HCT116 (cell line): ENCODE data around the gene PLCB4. TPM values are rescaled to one million over a fixed set of nuclear protein-coding genes. Genes with fewer than 3 reads are reported as not detected.

ENCODE experiments used
- ATAC-seq: fragments of 200-7000 bp; cut with Tn5 transposase; 2 replicates; pipeline ENCODE4 v1.9.1; 2020; ENCODE audit warnings: mild to moderate bottlenecking, moderate library complexity
- BruUV-seq: library from RNA; stranded (reverse); fragments of 400-500 nt; replicated peaks from 2 replicates; lab custom pipeline; 2021; lab: Mats Ljungman, UMichigan
- CTCF ChIA-PET: fragments of 300-600 bp; sonication (Branson Sonifier 250); formaldehyde crosslinking; loops from one replicate; lab custom pipeline; 2021; ENCODE audit warnings: antibody characterized with exemption; lab: Charles Lee
- POLR2A ChIA-PET: fragments of 300-600, 350-600 bp; sonication (Branson Sonifier 250); formaldehyde crosslinking; loops from one replicate; lab custom pipeline; 2021; ENCODE audit warnings: antibody characterized with exemption; lab: Charles Lee
- RAD21 ChIA-PET, 2 experiments: fragments of 300-600 bp; sonication (Branson Sonifier 250); formaldehyde crosslinking; loops; one replicate each; lab custom pipeline; 2023; ENCODE audit warnings: low total read pairs in 2 of 2; ENCODE audit not compliant: uncharacterized antibody in 2 of 2, unreplicated experiment in 2 of 2, low non-redundant PET in 1 of 2; lab: Charles Lee
- DNase-seq: peaks from one replicate; pipeline ENCODE4 v3.0.0-alpha.2; 2010; ENCODE audit warnings: low read depth, low spot score
- H2AFZ ChIP-seq: fragments of 200-600 bp; shearing (Covaris generic), sonication (generic); 2 replicates; pipeline ENCODE4 v1.6.1; 2017; ENCODE audit warnings: low read depth, mixed run types, mixed read lengths, antibody characterized with exemption, low read length; ENCODE audit not compliant: poor library complexity, severe bottlenecking
- H3K27ac ChIP-seq: 2 replicates; pipeline ENCODE4 v1.5.1; 2012; ENCODE audit warnings: low read depth, low read length
- H3K27me3 ChIP-seq: fragments of 200-600 bp; sonication (generic); 2 replicates; pipeline ENCODE4 v1.6.1; 2016; ENCODE audit warnings: mixed run types, low read length, mixed read lengths; ENCODE audit not compliant: insufficient read depth
- H3K36me3 ChIP-seq, 2 experiments: fragments of 200-500 bp in 1 of 2; fragments of 200-600 bp in 1 of 2; sonication (Bioruptor generic) in 1 of 2; sonication (generic) in 1 of 2; 2 replicates each; pipeline versions ENCODE4 v1.5.1 to v1.6.1; 2014 to 2016; ENCODE audit warnings: low read length in 2 of 2, inconsistent platforms in 1 of 2, mixed read lengths in 1 of 2, mixed run types in 1 of 2; ENCODE audit not compliant: insufficient read depth in 2 of 2, control insufficient read depth in 1 of 2
- H3K4me1 ChIP-seq, 2 experiments: fragments of 200-600 bp in 1 of 2; sonication (generic) in 1 of 2; 2 replicates each; pipeline versions ENCODE4 v1.5.1 to v1.6.1; 2012 to 2017; ENCODE audit warnings: low read length in 2 of 2, inconsistent platforms in 1 of 2, mild to moderate bottlenecking in 1 of 2, mixed read lengths in 1 of 2, mixed run types in 1 of 2, moderate library complexity in 1 of 2; ENCODE audit not compliant: insufficient read depth in 2 of 2, control insufficient read depth in 1 of 2
- H3K4me2 ChIP-seq: fragments of 200-600 bp; sonication (generic); 2 replicates; pipeline ENCODE4 v1.6.1; 2017; ENCODE audit warnings: mixed run types, low read length, mixed read lengths
- H3K4me3 ChIP-seq, 2 experiments: fragments of 200-600 bp in 1 of 2; sonication (generic) in 1 of 2; replicated peaks in 1 of 2; 2 replicates each; pipeline ENCODE4 v1.5.1; 2011 to 2016; ENCODE audit warnings: low read length in 2 of 2, control low read depth in 1 of 2, low read depth in 1 of 2, mild to moderate bottlenecking in 1 of 2, mixed read lengths in 1 of 2, mixed run types in 1 of 2
- H3K79me2 ChIP-seq: fragments of 200-600 bp; sonication (generic); 2 replicates; pipeline ENCODE4 v1.6.1; 2017; ENCODE audit warnings: mild to moderate bottlenecking, mixed run types, low read length, moderate library complexity, mixed read lengths; ENCODE audit not compliant: insufficient read depth
- H3K9ac ChIP-seq: fragments of 200-600 bp; sonication (generic); 2 replicates; pipeline ENCODE4 v1.6.1; 2016; ENCODE audit warnings: low read length, mixed read lengths
- H3K9me2 ChIP-seq: fragments of 200-600 bp; sonication (generic), shearing (Covaris generic); 2 replicates; pipeline ENCODE4 v1.6.1; 2017; ENCODE audit warnings: mixed run types, mild to moderate bottlenecking, moderate library complexity; ENCODE audit not compliant: insufficient read depth
- H3K9me3 ChIP-seq, 2 experiments: fragments of 200-500 bp in 1 of 2; fragments of 200-600 bp in 1 of 2; sonication (Bioruptor generic) in 1 of 2; sonication (generic) in 1 of 2; 2 replicates each; pipeline ENCODE4 v1.6.1; 2014 to 2017; ENCODE audit warnings: low read length in 2 of 2, mixed read lengths in 2 of 2, inconsistent platforms in 1 of 2, low read depth in 1 of 2, mild to moderate bottlenecking in 1 of 2, mixed run types in 1 of 2, moderate library complexity in 1 of 2; ENCODE audit not compliant: control insufficient read depth in 1 of 2, insufficient read depth in 1 of 2
- H4K20me1 ChIP-seq: fragments of 200-600 bp; sonication (generic), shearing (Covaris generic); 2 replicates; pipeline ENCODE4 v1.6.1; 2017; ENCODE audit warnings: mixed run types, mild to moderate bottlenecking, moderate library complexity; ENCODE audit not compliant: insufficient read depth
- CBX3 ChIP-seq: IDR thresholded peaks from 2 replicates; pipeline ENCODE4 v1.6.1; 2012; ENCODE audit warnings: low read depth
- CTCF ChIP-seq, 3 experiments: fragments of 200-600 bp in 1 of 3; sonication (generic) in 1 of 3; IDR thresholded peaks in 2 of 3; conservative IDR thresholded peaks in 1 of 3; 2 replicates each; pipeline ENCODE4 v1.5.1; 2012 to 2017; ENCODE audit warnings: low read depth in 2 of 3, low read length in 2 of 3, antibody characterized with exemption in 1 of 3, borderline replicate concordance in 1 of 3, control low read depth in 1 of 3, mild to moderate bottlenecking in 1 of 3, mixed read lengths in 1 of 3, mixed run types in 1 of 3, moderate library complexity in 1 of 3; ENCODE audit not compliant: insufficient read depth in 1 of 3
- ELF1 ChIP-seq: IDR thresholded peaks from 2 replicates; pipeline ENCODE4 v1.6.1; 2012; ENCODE audit warnings: low read depth, borderline replicate concordance
- EZH2 ChIP-seq: fragments of 200-600 bp; sonication (generic); IDR thresholded peaks from 2 replicates; pipeline ENCODE4 v1.6.1; 2017; ENCODE audit warnings: antibody characterized with exemption, mixed run types
- FOSL1 ChIP-seq: IDR thresholded peaks from 2 replicates; pipeline ENCODE4 v1.6.1; 2012; ENCODE audit warnings: low read depth
- JUND ChIP-seq: IDR thresholded peaks from 2 replicates; pipeline ENCODE4 v1.6.1; 2012
- POLR2A ChIP-seq: IDR thresholded peaks from 2 replicates; pipeline ENCODE4 v1.7.0; 2011; ENCODE audit warnings: borderline replicate concordance; ENCODE audit not compliant: insufficient read depth, insufficient read length; ENCODE audit errors: extremely low read depth
- POLR2AphosphoS5 ChIP-seq: IDR thresholded peaks from 2 replicates; pipeline ENCODE4 v1.6.1; 2011; ENCODE audit warnings: mild to moderate bottlenecking, low read depth, low read length, moderate library complexity
- RAD21 ChIP-seq: IDR thresholded peaks from 2 replicates; pipeline ENCODE4 v1.6.1; 2012; ENCODE audit warnings: low read depth, mild to moderate bottlenecking
- SIN3A ChIP-seq: IDR thresholded peaks from 2 replicates; pipeline ENCODE4 v1.6.1; 2012; ENCODE audit warnings: low read depth
- SP1 ChIP-seq: IDR thresholded peaks from 2 replicates; pipeline ENCODE4 v1.6.1; 2012; ENCODE audit warnings: low read depth
- ZNF274 ChIP-seq: fragments of 200-500 bp; sonication (Bioruptor generic); IDR thresholded peaks from 2 replicates; pipeline ENCODE4 v1.6.1; 2014; ENCODE audit warnings: mild to moderate bottlenecking, low read depth, low read length, inconsistent platforms
- intact Hi-C: fragments of 100-400 bp; cut with micrococcal nuclease; formaldehyde crosslinking; loops from 2 replicates; pipeline ENCODE4 v1.10.0; 2022
- total RNA-seq: library from RNA; stranded (reverse); gene quantifications from one replicate; pipeline ENCODE4 v1.2.1, GENCODE V29; 2021; ENCODE audit not compliant: unreplicated experiment
- TF ChIP-seq, protein P1 (sequence below): IDR thresholded peaks from 2 replicates; pipeline ENCODE4 v1.6.1; 2012
- TF ChIP-seq, protein P2 (sequence below): IDR thresholded peaks from 2 replicates; pipeline ENCODE4 v1.6.1; 2011; ENCODE audit warnings: mild to moderate bottlenecking, low read length, moderate library complexity; ENCODE audit not compliant: insufficient replicate concordance; ENCODE audit errors: extremely low read depth

The PLCB4 gene
- total RNA-seq, 1 experiment from 2014 or later = 2.5 TPM

- intact Hi-C loops = no loop called here
- ChIA-PET POLR2A (no interaction called here), RAD21 (no interaction called here), CTCF (interaction anchor here (0.6 kb wide), 1 partner anchor 589 kb away, joined by 4 read pairs; no protein-coding TSS in a partner anchor)
- H3K9ac ChIP-seq = no peak overlapping the region
- BruUV-seq = no TSS peak
- H2AFZ ChIP-seq = no peak overlapping the region
- DNase-seq (no peak), ATAC-seq (no peak)
- H3K36me3 ChIP-seq = no peaks in the 10 kb centered on the region
- H3K9me3 ChIP-seq = no peaks in the 10 kb centered on the region
- no peak for TF ChIP-seq POLR2A
- no peak for TF ChIP-seq ELF1
- TF ChIP-seq CTCF (IDR thresholded peaks at IDR 0.05 in 2 of 3, conservative IDR thresholded peaks at IDR 0.05 in 1 of 3; ENCODE audit: borderline replicate concordance in 1 of 3, insufficient read depth in 1 of 3, low read depth in 2 of 3, low read length in 2 of 3) = no peak
- no peak for TF ChIP-seq SP1
- H3K9me2 ChIP-seq = no peaks in the 10 kb centered on the region
- no peaks in the 10 kb centered on the region for H3K4me1 ChIP-seq
- no peaks in the 10 kb centered on the region for H4K20me1 ChIP-seq
- no peaks in the 10 kb centered on the region for H3K27me3 ChIP-seq
- no peak overlapping the region for H3K27ac ChIP-seq
- no peaks in the 10 kb centered on the region for H3K79me2 ChIP-seq
- no peak overlapping the region for H3K4me2 ChIP-seq
- no peak overlapping the region for H3K4me3 ChIP-seq
Measured at GRCh38 chr20:9348747-9349146, 279.9 kb downstream of the PLCB4 start.

DNA sequence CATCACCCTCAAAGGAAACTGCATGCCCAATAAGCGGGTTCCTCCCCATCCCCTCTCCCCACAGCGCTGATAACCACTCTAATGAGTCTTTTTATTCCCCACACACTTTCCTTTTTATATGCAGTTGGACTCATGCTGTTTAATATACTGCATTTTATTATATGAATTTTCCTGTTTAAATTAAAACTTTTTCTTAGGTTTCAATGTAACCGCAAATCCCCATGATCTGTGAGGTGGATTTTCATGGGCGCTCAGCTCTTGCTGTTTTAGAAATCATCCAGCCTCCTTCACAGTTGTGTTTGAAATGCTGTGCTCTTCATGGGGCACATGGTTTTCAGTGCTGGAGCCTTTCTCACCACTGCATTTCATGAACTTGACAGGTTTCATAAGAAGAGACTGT, 280.4 kb downstream of the PLCB4 start:
- BruUV-seq = no TSS peak
- TF ChIP-seq FOSL1 (no peak), SP1 (no peak), POLR2AphosphoS5 (no peak), ZNF274 (no peak), JUND (no peak), RAD21 (no peak), EZH2 (no peak), SIN3A (no peak), CBX3 (no peak)
- TF ChIP-seq, protein P1, sequence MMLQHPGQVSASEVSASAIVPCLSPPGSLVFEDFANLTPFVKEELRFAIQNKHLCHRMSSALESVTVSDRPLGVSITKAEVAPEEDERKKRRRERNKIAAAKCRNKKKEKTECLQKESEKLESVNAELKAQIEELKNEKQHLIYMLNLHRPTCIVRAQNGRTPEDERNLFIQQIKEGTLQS = no peak
- TF ChIP-seq, protein P2, sequence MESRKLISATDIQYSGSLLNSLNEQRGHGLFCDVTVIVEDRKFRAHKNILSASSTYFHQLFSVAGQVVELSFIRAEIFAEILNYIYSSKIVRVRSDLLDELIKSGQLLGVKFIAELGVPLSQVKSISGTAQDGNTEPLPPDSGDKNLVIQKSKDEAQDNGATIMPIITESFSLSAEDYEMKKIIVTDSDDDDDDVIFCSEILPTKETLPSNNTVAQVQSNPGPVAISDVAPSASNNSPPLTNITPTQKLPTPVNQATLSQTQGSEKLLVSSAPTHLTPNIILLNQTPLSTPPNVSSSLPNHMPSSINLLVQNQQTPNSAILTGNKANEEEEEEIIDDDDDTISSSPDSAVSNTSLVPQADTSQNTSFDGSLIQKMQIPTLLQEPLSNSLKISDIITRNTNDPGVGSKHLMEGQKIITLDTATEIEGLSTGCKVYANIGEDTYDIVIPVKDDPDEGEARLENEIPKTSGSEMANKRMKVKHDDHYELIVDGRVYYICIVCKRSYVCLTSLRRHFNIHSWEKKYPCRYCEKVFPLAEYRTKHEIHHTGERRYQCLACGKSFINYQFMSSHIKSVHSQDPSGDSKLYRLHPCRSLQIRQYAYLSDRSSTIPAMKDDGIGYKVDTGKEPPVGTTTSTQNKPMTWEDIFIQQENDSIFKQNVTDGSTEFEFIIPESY = no peak

More for the DNA sequence above, 280.4 kb downstream of the PLCB4 start:
- no peaks in the 10 kb centered on the region for H3K9me3 ChIP-seq
- intact Hi-C loops = no loop called here
- no peaks in the 10 kb centered on the region for H3K27me3 ChIP-seq
- CTCF ChIA-PET = no interaction called here
- no peak overlapping the region for H3K4me2 ChIP-seq
- no peak overlapping the region for H3K9ac ChIP-seq
- DNase-seq (no peak), ATAC-seq (no peak)
- no peak overlapping the region for H2AFZ ChIP-seq
- no peaks in the 10 kb centered on the region for H3K9me2 ChIP-seq
- no peaks in the 10 kb centered on the region for H3K4me1 ChIP-seq
- H4K20me1 ChIP-seq = no peaks in the 10 kb centered on the region
- RAD21 ChIA-PET = no interaction called here
- H3K27ac ChIP-seq = no peak overlapping the region
- no peaks in the 10 kb centered on the region for H3K79me2 ChIP-seq
- POLR2A ChIA-PET = no interaction called here
- H3K4me3 ChIP-seq = no peak overlapping the region
- H3K36me3 ChIP-seq = no peaks in the 10 kb centered on the region
